HCEC 1CT (cell line): ENCODE measurements around the gene RBM19.

Source experiments
- DNase-seq: peaks from one replicate; pipeline ENCODE4 v3.0.0-alpha.2; 2017

RBM19 gene

GRCh38 chr12:113988976-113989375 is 22.9 kb upstream of the RBM19 start:
- DNase-seq: no peak

GRCh38 chr12:113988064-113988451 is 21.9 kb upstream of the RBM19 start:
- no peak for DNase-seq

GRCh38 chr12:113987261-113988063 is 21.3 kb upstream of the RBM19 start:
- no peak for DNase-seq

GRCh38 chr12:113984464-113984863 is 18.3 kb upstream of the RBM19 start:
- DNase-seq: no peak

- no peak for DNase-seq
These were observed 17.8 kb upstream of the RBM19 start for GRCh38 chr12:113983777-113984448.

- DNase-seq: no peak
These were observed 17.1 kb upstream of the RBM19 start for GRCh38 chr12:113983265-113983664.

GRCh38 chr12:113981876-113982275 is 15.8 kb upstream of the RBM19 start:
- no peak for DNase-seq

- DNase-seq: peak; percentile 62
These were observed 14.6 kb upstream of the RBM19 start for GRCh38 chr12:113980537-113981337.

GRCh38 chr12:113980054-113980453 is 13.9 kb upstream of the RBM19 start:
- no peak for DNase-seq

- no peak for DNase-seq
These were observed 12.0 kb upstream of the RBM19 start for GRCh38 chr12:113978080-113978479.

- no peak for DNase-seq
These were observed 7.9 kb upstream of the RBM19 start for GRCh38 chr12:113974006-113974405.

GRCh38 chr12:113973109-113973904 is 7.2 kb upstream of the RBM19 start:
- DNase-seq: no peak

GRCh38 chr12:113971392-113971791 is 5.3 kb upstream of the RBM19 start:
- no peak for DNase-seq

- no peak for DNase-seq
These were observed 4.1 kb upstream of the RBM19 start for GRCh38 chr12:113970211-113970610.

GRCh38 chr12:113967368-113967767 is 1.2 kb upstream of the RBM19 start:
- no peak for DNase-seq

- DNase-seq: no peak
These were observed 3.4 kb downstream of the RBM19 start for GRCh38 chr12:113962733-113963132.

- DNase-seq: peak; percentile 50
These were observed 4.0 kb downstream of the RBM19 start for GRCh38 chr12:113961921-113962710.

GRCh38 chr12:113960030-113960429 is 6.1 kb downstream of the RBM19 start:
- no peak for DNase-seq

GRCh38 chr12:113959096-113959495 is 7.0 kb downstream of the RBM19 start:
- no peak for DNase-seq

GRCh38 chr12:113958108-113958507 is 8.0 kb downstream of the RBM19 start:
- no peak for DNase-seq

- no peak for DNase-seq
These were observed 8.5 kb downstream of the RBM19 start for GRCh38 chr12:113957627-113958026.
